Tibial nerve (tissue), 4 donors: ENCODE measurements around the gene CDH4. TPM values are rescaled to one million over a fixed set of nuclear protein-coding genes. Genes with fewer than 3 reads are reported as not detected.

ENCODE experiments used
- DNase-seq, 2 donors: peaks; one replicate each; pipeline ENCODE4 v3.0.0-alpha.2; 2019; ENCODE audit warnings: low spot score in 2 of 2
- H3K27ac ChIP-seq, 4 donors: fragments of 200-600 bp; sonication (generic) in 3 of 4; one replicate each; pipeline ENCODE4 v1.5.1; 2017 to 2019; ENCODE audit warnings: mild to moderate bottlenecking in 1 of 4
- H3K27me3 ChIP-seq, 2 donors: fragments of 200-600 bp; sonication (generic) in 1 of 2; one replicate each; pipeline versions ENCODE4 v1.5.1 to v1.6.0; 2017 to 2019
- H3K36me3 ChIP-seq, 3 donors: fragments of 200-600 bp; sonication (generic); one replicate each; pipeline ENCODE4 v1.5.1; 2018 to 2019
- H3K4me1 ChIP-seq, 4 donors: fragments of 200-600 bp; sonication (generic) in 3 of 4; one replicate each; pipeline ENCODE4 v1.5.1; 2017 to 2019
- H3K4me3 ChIP-seq, 4 donors: fragments of 200-600 bp; sonication (generic) in 3 of 4; one replicate each; pipeline ENCODE4 v1.5.1; 2017 to 2019; ENCODE audit warnings: mild to moderate bottlenecking in 1 of 4, moderate library complexity in 1 of 4
- H3K9me3 ChIP-seq, 4 donors: fragments of 200-600 bp; sonication (generic) in 3 of 4; one replicate each; pipeline ENCODE4 v1.5.1; 2017 to 2019
- CTCF ChIP-seq, 5 experiments: fragments of 200-600 bp in 3 of 5; fragments of 450-650 bp in 2 of 5; sonication (generic) in 3 of 5; IDR thresholded peaks; one replicate each; pipeline ENCODE4 v1.5.1; 2016 to 2019; ENCODE audit warnings: antibody characterized with exemption in 5 of 5, mild to moderate bottlenecking in 3 of 5, moderate library complexity in 2 of 5
- EP300 ChIP-seq, 2 donors: sonication (generic); formaldehyde crosslinking; IDR thresholded peaks; one replicate each; pipeline ENCODE4 v1.6.1; 2017; ENCODE audit warnings: antibody characterized with exemption in 2 of 2, mild to moderate bottlenecking in 1 of 2
- POLR2A ChIP-seq, 2 donors: fragments of 450-650 bp; IDR thresholded peaks; one replicate each; pipeline ENCODE4 v1.6.1; 2017; ENCODE audit warnings: antibody characterized with exemption in 2 of 2, mild to moderate bottlenecking in 2 of 2, moderate library complexity in 2 of 2
- WGBS, 2 donors: methylation state at CpG; one replicate each; pipeline ENCODE4 v1.1.5; 2018; 5-methylcytosine and 5-hydroxymethylcytosine counted together
- total RNA-seq, 4 donors: library from RNA; depleted of rRNA; stranded (reverse); fragments of >200 nt; gene quantifications; one replicate each; pipeline ENCODE4 v1.1.0, GENCODE V29; 2016

CDH4 gene
- total RNA-seq, 4 donors from 2014 or later = 0.78 to 2.3 (median 1.0) TPM

- H3K9me3 ChIP-seq = no peaks in the 10 kb centered on the region
- H3K27ac ChIP-seq = no peak overlapping the region
- TF ChIP-seq POLR2A (IDR thresholded peaks at IDR 0.05) = no peak
- TF ChIP-seq CTCF (IDR thresholded peaks at IDR 0.05) = no peak
- H3K36me3 ChIP-seq = no peaks in the 10 kb centered on the region
- no peaks in the 10 kb centered on the region for H3K4me1 ChIP-seq
- no peak for DNase-seq
- 93 to 96% methylated on average over 10 of the region's 10 CpGs for WGBS, 2 donors
- H3K27me3 ChIP-seq = no peaks in the 10 kb centered on the region
- H3K4me3 ChIP-seq = no peak overlapping the region
Measured at GRCh38 chr20:61445741-61446140, 193.7 kb downstream of the CDH4 start.

- Histone ChIP-seq H3K27me3 (no peaks in the 10 kb centered on the region), H3K36me3 (no peaks in the 10 kb centered on the region), H3K4me1 (no peaks in the 10 kb centered on the region), H3K27ac (no peak overlapping the region), H3K9me3 (no peaks in the 10 kb centered on the region), H3K4me3 (no peak overlapping the region)
- DNase-seq = no peak
- 40 to 56% methylated on average over 6 of the region's 6 CpGs for WGBS, 2 donors
- TF ChIP-seq EP300 (IDR thresholded peaks at IDR 0.05) = no peak
- no peak for TF ChIP-seq CTCF (IDR thresholded peaks at IDR 0.05)
- TF ChIP-seq POLR2A (IDR thresholded peaks at IDR 0.05) = no peak
Measured at GRCh38 chr20:61447952-61448351, 195.9 kb downstream of the CDH4 start.

GRCh38 chr20:61448386-61448785, 196.3 kb downstream of the CDH4 start:
- TF ChIP-seq CTCF (IDR thresholded peaks at IDR 0.05) = no peak
- TF ChIP-seq POLR2A (IDR thresholded peaks at IDR 0.05) = no peak
- TF ChIP-seq EP300 (IDR thresholded peaks at IDR 0.05) = no peak
- no peak for DNase-seq
- no peaks in the 10 kb centered on the region for H3K4me1 ChIP-seq
- H3K27me3 ChIP-seq = no peaks in the 10 kb centered on the region
- no peak overlapping the region for H3K4me3 ChIP-seq
- H3K27ac ChIP-seq = no peak overlapping the region
- H3K9me3 ChIP-seq = no peaks in the 10 kb centered on the region
- WGBS, 2 donors = 47 to 48% methylated on average over 13 of the region's 13 CpGs
- H3K36me3 ChIP-seq = no peaks in the 10 kb centered on the region

GRCh38 chr20:61449057-61449609, 197.1 kb downstream of the CDH4 start:
- no peaks in the 10 kb centered on the region for H3K27me3 ChIP-seq
- H3K27ac ChIP-seq = no peak overlapping the region
- no peaks in the 10 kb centered on the region for H3K9me3 ChIP-seq
- H3K36me3 ChIP-seq = no peaks in the 10 kb centered on the region
- H3K4me3 ChIP-seq = no peak overlapping the region
- DNase-seq = no peak
- no peaks in the 10 kb centered on the region for H3K4me1 ChIP-seq
- TF ChIP-seq POLR2A (IDR thresholded peaks at IDR 0.05) (no peak), CTCF (IDR thresholded peaks at IDR 0.05) (no peak), EP300 (IDR thresholded peaks at IDR 0.05) (no peak)
- 67 to 73% methylated on average over 8 of the region's 8 CpGs for WGBS, 2 donors

GRCh38 chr20:61449916-61450315, 197.9 kb downstream of the CDH4 start:
- H3K9me3 ChIP-seq = no peaks in the 10 kb centered on the region
- no peak overlapping the region for H3K27ac ChIP-seq
- no peaks in the 10 kb centered on the region for H3K27me3 ChIP-seq
- H3K4me1 ChIP-seq = no peaks in the 10 kb centered on the region
- no peaks in the 10 kb centered on the region for H3K36me3 ChIP-seq
- WGBS, 2 donors = 75 to 92% methylated on average over 2 of the region's 2 CpGs
- TF ChIP-seq EP300 (IDR thresholded peaks at IDR 0.05) (no peak), CTCF (IDR thresholded peaks at IDR 0.05) (no peak), POLR2A (IDR thresholded peaks at IDR 0.05) (no peak)
- no peak for DNase-seq
- H3K4me3 ChIP-seq = no peak overlapping the region
